GM18868 (cell line): ENCODE data around the gene CACNA1I.

ENCODE experiments used
- ATAC-seq: cut with Tn5 transposase; IDR thresholded peaks from one replicate; pipeline ENCODE4 v1.9.1; 2021; ENCODE audit warnings: mild to moderate bottlenecking, moderate library complexity; ENCODE audit not compliant: unreplicated experiment

The CACNA1I gene

DNA sequence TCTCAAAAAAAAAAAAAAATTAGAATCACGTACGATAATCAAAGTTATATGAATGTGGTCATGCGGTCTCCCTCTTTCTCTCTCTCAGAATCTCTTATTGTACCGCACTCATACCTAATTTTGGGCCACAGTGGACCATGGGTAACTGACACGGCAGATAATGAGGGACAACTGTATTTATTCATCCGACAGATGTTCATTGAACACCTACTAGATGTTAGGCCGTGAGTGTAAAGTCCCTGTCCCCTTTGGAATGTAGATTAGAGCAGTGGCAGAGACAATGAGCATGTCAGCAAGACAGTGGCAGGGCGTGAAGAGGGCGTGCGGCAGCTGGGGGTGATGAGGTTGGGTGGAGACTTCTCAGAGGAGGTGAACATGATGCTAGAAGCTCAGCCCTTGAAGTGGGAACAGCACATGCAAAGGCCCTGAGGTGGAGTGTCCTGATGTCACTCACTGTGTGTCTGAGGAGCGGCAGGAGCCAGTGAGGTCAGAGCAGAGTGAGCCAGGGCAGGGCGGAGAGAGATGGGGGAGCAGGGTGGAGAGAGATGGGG lies 25.1 kb downstream of the CACNA1I start:
- no peak for ATAC-seq

DNA sequence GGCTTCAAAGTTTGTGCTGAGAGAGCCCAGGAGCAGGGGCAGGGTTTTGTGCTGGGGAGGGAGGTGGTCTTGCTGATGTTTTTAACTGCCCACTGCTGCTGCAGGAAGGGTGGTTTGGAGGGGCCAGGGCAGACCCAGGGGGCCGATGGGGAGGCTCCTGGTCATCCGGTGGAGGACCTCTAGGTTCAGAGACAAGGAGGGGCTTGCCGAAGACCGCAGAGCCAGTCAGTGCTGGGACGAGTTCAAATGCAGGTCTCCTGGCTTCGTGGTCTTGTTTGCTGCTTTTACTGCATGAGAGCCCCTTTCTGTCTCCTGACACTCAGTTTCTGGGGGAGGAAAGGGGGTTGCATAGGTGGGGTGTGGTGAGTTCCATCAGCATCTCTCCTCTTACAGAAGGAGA lies 26.0 kb downstream of the CACNA1I start:
- no peak for ATAC-seq

DNA sequence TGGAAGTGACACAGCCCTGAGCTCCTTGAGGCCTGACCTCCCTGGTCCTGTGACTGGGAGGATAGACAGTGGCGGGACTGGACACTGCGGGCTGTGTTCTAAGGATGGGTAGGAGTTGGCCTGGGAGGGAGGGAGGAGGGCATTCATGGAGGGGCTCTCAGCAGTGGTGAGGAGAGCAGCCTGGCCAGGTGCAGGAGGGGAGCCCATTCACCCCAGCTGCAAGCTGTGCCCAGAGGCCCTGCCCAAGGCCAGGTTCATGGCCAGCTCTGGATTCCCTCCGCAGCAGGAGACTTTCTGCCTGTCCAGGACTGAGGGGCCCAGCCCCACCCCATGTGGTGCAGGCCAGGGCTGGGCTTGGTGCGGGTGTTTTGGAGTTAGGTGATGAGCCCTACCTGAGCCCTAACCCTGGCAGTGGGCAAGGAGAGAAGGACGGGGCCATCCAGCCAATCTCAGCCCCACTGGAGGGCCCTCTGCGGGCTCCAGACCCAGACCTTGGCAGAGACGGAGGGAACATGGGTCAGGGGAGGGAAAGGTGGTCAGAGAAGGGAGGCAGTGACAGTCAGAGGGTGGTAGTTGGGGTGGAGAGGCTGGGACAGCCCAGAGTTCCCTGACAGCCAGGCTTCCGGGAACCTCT lies 26.8 kb downstream of the CACNA1I start:
- ATAC-seq: no peak

DNA sequence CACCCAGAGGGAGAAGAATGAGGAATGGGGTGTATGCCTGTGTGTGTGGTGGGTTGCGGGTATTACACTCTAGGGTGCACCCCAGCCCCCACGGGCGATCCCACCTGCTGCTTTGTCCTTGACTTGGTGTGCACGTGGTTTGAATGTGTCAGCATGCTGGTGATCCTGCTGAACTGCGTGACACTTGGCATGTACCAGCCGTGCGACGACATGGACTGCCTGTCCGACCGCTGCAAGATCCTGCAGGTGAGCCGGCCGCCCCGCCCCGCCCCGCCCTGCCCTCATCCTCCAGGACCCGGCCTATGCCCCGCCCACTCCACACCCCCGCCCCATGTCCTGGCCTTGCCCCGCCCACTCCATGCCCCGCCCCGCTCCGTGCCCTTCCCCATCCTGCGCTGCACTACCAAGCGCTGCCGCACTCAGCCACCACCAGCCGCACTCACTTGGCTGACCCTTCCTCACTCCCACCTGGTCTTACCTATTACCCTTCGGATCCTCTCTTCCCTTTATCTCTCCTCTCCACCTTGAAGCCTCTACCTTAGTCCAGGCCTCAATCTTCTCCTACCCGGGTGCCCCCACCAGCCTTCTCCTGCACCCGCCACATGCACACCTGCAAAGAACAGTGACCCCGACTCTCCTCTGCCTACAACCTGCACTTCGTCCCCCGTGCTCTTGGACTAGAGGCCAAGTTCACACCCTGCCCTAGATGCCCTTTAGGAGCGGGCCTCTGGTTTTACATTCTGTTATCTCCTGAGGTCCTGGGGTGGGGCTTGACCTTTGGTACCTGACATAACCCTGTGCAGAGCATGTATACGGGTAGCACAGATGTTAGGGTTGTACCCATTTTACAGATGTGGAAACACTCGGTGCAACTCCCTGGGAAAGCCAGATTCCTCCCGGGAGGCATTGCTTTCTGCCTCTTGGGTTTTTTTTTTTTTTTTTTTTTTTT lies 27.7 kb downstream of the CACNA1I start:
- no peak for ATAC-seq

DNA sequence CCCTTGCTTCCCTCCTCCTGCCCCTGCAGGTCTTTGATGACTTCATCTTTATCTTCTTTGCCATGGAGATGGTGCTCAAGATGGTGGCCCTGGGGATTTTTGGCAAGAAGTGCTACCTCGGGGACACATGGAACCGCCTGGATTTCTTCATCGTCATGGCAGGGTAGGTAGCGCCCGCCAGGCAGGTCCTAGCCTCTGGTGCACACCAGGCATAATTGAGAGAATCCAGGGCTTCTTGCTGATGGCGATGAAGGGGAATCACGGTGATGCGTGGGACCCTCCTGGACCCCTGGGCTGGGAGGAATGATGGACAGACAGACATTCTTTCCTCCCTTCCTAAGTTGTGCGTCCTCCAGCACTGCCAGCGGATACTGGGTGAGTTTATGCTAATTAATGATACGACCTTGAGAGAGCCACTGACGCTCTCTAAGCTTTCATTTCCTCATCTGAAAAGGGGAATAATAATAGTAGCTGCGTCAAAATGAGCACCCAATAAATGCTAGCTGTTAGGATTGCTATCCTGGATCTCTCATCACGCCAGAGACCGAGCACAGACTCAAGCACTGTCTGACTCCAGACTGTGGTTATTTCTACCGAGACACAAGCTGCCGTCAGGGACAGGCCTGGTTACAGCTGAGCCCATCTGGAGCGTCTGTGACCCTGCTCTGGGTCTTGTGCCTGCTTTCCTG lies 30.1 kb downstream of the CACNA1I start:
- no peak for ATAC-seq

DNA sequence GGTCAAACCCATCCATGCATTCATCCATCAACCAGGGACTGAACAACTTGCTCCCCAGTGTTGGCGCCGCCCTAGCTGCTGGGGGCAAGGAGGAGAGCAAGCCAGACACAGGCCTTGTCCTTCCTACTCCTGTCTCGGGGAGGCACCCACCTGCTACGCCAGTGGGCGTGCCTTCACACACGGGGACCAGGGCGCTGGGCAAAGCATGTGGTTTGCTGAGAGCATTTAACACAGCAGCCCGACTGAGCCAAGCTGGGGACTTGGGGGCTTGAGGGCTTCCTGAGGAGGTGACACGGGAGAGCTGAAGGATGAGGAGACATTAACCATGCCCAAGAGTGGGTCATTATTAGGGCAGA lies 30.6 kb downstream of the CACNA1I start:
- no peak for ATAC-seq

DNA sequence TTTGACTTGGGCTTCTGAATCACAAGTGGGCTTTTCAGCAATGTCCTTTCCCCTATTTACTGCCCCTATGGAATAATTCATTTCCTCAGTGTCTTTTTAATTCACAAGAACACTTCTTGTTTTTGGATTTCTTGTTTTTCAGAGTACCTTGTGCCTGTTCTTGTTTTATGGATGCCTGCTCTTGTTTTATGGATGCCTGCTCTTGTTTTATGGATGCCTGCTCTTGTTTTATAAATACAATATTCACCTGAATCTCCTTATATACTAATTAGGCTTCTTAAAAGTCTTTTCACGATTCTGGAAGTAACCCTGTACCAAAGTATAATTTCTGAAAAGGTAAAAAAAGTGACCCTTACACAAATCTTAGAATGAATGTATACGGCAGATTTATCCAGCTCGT lies 32.8 kb downstream of the CACNA1I start:
- no peak for ATAC-seq

DNA sequence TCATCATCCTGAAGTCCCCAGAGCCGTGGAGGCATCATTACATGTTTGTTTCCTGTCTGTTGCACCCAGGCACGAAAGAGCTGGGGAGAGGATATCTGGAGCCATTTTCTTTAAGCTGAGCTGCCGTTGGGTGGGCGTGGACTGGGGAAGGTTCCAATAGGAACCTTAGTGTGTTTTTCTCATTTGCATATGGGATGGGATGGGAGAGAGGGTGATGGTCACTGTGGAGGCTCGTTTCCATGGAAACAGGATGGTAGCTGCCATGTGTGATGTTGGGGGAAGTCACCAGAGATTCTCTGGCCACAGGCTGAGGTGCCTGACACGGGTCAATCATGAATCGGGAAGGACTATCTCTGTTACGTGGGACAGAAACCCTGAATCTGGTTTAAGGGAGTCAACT lies 39.7 kb downstream of the CACNA1I start:
- ATAC-seq: no peak

DNA sequence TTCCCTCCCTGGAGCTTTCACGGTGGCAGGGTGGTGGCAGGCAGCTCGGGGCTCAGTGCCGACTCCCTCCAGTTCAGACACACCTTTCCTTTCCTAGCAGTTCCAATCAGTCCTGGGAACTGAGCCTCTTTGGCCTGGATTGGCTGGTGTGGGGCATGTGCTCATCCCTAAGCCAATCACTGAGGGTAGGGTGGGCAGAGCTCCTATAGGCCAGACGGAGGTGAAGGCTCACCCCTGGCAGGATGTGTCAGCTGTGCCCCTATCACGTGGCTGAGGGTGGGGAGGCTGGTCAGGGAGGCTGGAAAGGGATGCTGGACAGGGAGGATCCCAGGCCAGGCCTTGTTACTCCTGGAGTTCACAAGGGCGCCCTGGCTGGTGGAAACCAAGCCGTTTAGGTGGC lies 40.2 kb downstream of the CACNA1I start:
- no peak for ATAC-seq

DNA sequence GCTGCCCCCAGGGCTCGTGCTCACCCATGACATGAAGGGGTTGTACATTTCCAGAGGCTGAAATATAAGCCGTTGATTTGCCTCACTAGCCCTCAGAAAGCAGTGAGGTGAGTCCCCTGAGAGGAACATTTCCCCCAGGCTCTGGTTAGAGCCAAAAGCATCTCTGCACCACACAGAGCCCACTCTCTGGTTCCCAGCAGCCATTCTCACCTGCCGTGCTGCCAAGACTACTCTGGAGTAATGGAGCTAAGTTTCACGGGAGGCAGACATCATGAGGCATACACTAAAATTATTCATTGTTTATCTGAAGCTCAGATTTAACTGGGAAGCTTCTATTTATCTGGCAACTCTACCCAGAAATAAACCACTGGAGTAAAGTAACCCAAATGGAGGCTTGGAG lies 40.8 kb downstream of the CACNA1I start:
- ATAC-seq: no peak

DNA sequence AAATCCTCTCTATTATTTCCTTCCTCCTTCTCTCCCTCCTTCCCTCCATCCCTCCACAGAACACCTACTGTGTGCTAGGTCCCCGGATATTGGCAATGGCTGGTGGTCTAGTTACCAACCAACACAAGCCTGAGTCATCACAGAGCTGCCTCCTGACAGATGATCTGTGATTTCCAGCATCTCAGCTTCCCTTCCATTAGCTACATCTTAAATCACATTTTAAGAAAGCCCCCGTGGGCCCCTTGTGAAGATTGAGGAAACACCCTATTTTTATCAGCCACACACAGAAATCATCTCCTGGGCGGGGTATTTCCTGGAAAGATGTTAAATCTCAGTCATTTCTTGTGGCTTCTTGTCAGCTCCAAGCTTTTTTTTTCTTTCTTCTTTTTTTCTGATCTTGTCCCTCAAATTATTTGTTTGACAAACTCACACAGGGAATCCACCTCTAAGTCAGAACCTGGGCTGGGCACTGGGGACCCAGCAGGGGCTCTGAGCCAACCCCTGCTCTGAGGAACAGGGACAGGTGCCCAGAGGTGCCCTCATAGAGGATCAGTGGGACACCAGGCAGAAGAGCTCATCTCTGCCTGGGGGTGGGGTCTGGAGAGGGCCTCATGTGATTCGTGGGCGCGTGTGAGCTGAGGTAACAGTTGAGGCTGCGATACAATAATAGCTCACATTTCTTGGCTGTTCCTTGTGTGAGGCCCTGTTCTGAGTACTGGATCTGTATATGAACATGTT lies 42.4 kb downstream of the CACNA1I start:
- no peak for ATAC-seq

DNA sequence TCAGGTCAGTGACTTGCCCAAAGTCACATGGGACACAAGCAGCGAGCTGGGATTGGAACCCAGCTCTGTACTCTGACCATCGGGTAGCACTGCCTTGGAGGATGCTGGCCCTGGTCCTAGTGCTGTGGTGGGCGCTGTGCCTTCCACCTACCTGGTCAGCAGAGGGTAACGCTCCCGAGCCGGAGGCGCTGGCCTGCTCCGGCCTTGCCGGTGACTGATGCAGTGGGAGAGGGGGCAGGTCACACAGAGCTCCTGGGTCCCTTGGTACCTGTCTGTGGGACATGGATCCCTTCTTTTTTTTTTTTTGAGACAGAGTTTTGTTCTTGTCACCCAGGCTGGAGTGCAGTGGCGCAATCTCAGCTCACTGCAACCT lies 43.0 kb downstream of the CACNA1I start:
- no peak for ATAC-seq

DNA sequence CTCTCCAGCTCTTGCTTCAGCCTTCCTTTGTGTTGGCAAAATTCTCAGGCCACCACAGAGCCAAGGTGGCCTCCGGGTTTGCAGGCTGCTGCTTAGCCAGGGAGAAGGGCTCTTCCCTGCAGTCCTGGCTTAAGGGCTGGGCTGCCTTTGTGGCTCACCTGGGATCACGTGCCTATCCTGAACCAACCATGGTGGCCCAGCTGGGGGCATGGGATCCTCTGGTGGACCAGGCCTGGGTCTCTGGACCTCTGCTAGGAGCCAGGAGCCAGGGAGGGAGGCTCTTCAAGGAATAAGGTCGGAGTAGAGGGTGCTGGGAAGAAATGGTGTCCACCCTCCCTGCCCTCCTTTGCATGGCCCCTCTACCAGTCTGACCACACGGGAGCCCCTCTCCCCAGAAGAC lies 43.9 kb downstream of the CACNA1I start:
- no peak for ATAC-seq

DNA sequence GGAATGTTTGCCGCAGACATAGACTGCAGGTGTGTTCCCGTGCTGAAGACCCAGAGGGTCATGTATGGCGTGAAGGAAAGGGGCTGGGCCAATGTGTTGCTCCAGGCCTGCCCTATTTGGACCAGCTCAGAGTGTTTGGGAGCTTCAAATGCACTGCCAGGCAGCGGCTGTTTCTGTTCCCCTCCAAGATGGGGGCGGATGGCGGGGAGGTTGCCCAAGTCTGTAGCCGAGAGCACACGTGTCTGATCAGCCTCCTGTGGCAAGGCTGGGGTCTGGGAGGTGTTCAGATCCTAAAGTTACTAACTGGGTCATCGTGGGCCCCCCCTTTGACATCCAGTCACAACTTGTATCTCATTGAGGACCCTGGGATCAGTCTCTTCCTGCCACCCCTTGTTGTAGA lies 45.5 kb downstream of the CACNA1I start:
- no peak for ATAC-seq

DNA sequence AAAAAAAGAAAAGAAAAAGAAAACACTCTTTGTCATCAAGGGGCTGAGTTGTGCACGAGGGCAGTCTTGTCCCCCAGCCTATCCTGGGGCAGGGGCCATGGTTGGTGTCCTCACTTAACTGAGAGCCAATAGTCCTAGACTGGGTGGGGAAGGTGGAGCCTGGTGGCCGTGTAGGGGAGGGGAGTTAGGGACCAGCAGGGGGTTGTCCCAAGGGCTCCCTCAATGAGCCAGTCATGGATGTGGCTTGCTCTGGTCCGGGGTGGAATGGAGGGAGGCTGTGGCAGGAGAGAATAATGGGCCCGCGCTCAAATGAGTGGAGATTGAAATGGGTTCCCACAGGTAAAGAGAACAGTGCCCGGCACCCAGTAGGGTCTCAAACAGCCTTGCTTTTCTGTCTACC lies 46.2 kb downstream of the CACNA1I start:
- no peak for ATAC-seq

DNA sequence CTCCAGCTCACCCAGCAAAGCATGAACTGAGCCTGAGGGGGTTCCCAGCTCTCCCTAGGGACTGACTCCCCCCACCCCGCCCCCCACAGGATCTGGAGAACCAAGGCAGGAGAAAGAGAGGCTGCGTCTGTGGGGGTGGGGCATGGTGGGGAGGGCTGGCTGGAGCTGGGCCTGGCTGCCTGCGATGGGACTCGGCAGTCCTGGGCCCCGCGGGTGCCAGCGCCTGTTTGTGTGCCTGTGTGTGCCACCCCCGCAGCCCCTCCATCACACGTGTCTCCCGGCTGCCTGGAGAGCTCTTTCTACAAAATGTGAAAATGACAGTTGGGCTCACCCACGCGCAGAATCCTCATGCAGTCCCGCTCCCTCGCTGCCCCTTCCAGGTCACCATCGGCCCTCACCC lies 46.8 kb downstream of the CACNA1I start:
- no peak for ATAC-seq

DNA sequence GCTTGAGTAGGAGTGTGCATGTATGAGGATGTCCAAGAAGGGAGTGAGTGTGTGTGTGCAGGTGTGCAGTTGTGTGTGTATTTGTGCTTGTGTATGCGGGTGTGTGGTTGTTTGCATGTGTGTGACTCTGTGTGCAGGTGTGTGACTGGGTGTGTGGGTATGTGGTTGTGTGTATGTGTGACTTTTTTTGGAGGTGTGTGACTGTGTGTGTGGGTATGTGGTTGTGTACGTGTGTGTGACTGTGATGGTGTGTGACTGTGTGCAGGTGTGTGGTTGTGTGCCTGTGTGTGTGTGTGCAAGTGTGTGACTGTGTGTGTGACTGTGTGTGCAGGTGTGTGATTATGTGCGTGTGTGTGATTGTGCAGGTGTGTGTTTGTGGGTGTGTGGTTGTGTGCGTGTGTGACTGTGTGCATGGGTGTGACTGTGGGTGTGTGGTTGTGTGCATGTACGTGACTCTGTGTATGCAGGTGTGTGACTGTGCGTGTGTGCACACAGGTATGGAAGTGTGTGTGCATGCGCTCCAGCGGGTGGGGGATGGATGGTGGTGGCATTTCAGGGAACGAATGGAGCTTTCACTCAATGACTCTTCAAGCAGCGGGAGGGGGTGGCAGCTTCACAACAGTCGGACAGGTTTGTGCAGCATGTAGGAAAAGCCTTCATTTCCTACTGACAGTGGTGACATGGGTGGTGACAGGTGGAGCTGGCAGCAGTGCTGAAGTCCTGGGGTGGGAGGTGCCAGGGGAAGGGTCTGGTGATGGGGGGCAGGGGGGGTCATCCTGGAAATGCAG lies 47.6 kb downstream of the CACNA1I start:
- ATAC-seq: no peak

DNA sequence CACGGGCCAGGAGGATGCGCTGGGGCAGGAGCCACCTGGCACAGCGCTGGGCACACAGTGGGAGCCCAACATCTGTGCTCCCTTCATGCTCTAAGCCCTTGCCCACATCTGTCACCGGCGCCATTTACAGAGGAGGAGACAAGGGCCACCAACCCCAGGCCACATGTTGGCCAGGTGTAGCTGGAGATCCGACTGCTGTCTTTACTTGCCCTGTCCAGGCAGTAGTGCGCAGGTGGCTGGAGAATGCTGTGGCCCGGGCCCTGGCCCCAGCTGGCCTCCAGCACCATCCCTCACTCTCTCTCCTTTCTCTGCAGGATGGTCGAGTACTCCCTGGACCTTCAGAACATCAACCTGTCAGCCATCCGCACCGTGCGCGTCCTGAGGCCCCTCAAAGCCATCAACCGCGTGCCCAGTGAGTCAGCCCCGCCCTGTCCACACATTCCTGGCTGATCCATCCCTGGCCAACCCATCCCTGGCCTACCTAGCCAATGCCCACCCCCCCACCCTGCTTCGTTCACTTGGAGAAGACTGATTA lies 48.5 kb downstream of the CACNA1I start:
- no peak for ATAC-seq

DNA sequence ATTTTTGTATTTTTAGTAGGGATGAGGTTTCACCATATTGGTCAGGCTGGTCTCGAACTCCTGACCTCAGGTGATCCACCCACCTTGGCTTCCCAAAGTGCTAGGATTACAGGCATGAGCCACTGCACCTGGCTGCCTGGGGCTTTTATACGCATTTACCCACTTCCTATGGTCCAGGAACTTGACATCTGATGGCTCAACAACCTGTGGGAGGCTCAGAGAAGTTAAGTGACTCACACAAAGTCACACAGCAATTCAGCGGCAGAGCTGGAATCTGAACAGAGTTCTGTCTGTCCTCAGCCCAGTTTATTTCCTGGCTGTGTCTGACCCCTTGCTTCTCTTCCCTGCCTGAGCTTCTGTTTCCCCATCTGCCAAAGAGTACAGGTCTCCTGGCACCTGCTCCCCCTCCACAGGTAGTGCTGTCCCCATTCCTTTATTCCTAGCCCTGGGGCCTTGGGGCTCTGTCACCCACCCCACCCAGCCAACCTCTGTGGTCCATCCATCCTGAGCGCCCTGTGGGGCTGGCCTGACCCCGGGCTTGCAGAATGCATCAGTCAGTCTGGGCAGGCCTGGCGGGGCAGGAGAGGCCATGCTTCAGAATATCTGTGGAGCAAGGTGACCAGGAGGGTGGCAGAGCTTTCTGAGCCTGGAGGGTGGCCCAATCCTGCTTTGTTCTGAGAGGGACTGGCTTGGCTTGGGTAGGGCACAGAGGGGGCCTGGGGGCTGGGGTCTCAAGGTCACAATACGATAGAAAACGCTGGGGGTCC lies 50.6 kb downstream of the CACNA1I start:
- ATAC-seq: no peak
